Measurements from ENCODE around the gene ATF2.

The ATF2 gene

GRCh38 chr2:175076272-175076671 is 91.7 kb downstream of the ATF2 start:
- DNase-seq, result no peak

- no peak for DNase-seq
Observed at GRCh38 chr2:175074478-175074877, 93.5 kb downstream of the ATF2 start.

GRCh38 chr2:175068534-175068933 is 99.5 kb downstream of the ATF2 start:
- no peak for DNase-seq

GRCh38 chr2:175066411-175066810 is 101.6 kb downstream of the ATF2 start:
- no peak for DNase-seq

- DNase-seq, result no peak
Observed at GRCh38 chr2:175064797-175065196, 103.2 kb downstream of the ATF2 start.

DNA sequence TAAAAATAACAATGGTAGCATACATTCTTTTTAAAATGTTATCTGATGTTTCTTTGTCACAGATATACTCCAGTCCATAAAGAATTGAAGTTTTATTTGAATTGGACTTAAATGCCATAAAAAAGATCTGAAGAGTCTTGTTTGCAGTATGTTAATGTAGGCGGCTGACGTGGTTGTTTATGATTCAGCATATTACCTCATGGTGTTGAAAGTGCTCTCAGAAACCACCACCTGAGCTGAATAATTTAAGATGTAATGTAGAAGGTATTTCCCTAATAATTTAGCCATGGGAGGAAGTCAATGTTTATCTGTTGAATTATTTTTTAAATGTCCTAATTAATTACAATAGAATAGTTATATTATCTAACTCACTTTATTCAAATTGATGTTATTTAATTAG is 104.3 kb downstream of the ATF2 start:
- no peak for DNase-seq

DNA sequence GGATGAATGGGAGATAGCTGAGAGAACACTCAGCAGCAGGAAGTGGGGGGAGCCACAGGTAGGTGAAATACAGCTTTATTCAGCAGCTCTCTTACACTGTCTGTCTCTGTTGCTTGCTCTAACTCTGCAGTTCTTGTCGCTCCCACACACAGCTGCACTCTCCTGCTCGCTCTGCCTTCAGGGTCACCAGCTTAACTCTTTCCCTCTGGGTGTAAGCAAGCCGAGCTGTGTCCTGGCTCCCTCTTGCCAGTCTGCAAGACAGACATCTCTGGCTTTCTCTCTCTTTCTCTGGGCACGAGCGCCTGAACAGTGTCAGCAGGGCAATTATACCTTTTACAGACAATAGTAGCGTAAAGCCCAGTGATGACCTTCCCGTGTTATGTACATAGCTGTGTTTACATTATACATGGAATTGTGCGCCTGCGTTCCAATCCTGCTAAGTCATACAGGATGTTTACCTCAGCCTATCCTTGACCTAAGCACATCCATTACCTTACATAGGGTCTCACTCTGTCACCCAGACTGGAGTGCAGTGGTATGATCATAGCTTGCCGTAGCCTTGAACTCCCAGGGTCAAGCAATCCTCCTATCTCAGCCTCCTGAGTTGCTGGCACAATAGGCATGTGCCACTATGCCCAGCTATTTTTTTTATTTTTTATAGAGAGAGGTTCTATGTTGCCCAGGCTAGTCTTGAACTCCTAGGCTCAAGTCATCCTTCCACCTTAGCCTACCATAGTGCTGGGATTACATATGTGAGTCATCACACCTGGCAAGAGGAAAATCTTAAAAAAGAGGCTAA is 105.0 kb downstream of the ATF2 start:
- no peak for DNase-seq

- no peak for DNase-seq
Observed at GRCh38 chr2:175057078-175057685, 110.8 kb downstream of the ATF2 start.

- DNase-seq, result no peak
Observed at GRCh38 chr2:175055993-175056392, 112.0 kb downstream of the ATF2 start.

- no peak for DNase-seq
Observed at GRCh38 chr2:175054340-175054739, 113.7 kb downstream of the ATF2 start.

DNA sequence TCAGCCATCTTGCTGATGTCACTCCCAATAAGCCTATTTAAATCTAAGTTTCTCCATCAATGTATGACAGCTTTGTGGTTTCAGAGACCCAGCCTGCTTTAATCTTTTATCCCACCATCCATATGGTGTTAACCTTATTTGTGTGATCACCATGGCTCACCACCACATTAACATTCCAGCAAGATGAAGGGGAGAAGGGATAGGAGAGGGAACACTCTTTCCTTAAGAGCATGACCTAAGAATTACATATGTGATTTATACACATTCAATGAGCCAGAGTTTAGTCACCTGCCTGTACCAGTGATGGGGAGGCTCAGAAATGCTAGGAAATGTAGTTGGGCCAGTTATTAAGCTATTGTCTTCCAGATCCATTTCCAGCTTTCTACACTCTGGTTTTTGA is 118.3 kb downstream of the ATF2 start:
- DNase-seq, result no peak

GRCh38 chr2:175048275-175048674 is 119.7 kb downstream of the ATF2 start:
- no peak for DNase-seq

- DNase-seq, result no peak
Observed at GRCh38 chr2:175039490-175039889, 128.5 kb downstream of the ATF2 start.

- no peak for DNase-seq
Observed at GRCh38 chr2:175039031-175039430, 129.0 kb downstream of the ATF2 start.

- no peak for DNase-seq
Observed at GRCh38 chr2:175037941-175038340, 130.1 kb downstream of the ATF2 start.

GRCh38 chr2:175036582-175037018 is 131.4 kb downstream of the ATF2 start:
- DNase-seq, result no peak

DNA sequence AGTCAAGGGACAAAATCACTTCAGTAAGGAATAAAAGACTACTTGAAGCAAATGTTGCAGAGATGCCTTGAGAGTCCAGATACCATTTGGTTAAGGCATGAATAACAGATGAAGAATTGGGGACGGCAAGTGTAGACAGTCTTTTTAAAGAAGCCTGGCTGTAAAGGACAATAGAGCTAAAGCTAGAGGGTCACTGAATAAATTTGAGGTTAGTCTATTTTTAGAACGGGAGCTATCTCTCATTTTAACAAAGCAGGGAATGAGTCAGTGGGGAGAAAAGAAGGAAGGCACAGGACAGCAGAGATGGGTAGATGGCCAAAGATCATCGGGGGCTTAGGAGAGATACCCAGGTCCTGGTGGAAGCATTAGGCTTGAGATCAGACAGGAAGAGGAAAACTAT is 132.2 kb downstream of the ATF2 start:
- DNase-seq, result no peak

- no peak for DNase-seq
Observed at GRCh38 chr2:175034716-175035115, 133.3 kb downstream of the ATF2 start.

DNA sequence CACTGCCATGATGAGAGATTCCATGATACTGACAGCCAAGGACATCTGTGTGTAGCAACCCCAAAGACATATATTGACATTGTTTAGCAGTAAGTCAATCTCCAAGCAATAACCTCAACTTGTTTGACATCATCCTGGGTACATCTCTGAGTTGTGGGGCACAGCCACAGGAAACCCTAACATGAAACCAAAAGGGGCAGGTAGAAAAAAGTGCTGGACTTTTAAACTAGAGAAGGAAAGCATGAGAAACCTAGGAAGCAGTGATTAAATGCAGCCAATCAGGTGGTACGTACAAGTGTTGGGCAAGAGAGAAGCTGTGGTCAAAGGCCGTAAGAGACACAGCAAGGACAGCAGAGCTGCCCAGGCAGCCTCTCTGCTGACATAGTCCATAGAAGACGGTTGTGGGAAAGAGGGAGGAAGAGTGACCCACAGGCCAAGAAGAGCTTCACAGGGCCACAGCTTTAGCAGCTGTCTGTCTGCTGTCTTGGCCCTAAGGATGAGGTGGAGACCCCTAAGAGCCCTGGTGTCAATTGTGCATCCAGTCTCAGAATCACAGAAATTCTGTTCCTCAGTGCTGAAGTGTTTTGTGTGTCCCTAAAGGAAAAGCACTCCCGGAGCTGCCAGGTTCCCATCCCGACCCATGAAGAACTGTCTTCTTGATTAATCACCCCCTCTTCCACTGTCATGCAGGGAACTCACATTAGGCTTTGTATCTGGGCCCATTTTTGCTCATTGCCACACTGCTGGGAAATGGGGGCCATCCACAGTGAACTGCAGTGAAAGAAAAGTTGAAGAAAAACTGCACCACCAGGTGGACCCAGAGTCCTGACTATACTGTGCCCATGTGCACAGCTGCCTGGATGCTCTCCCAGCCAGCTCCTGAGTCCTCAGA is 137.4 kb downstream of the ATF2 start:
- no peak for DNase-seq

DNA sequence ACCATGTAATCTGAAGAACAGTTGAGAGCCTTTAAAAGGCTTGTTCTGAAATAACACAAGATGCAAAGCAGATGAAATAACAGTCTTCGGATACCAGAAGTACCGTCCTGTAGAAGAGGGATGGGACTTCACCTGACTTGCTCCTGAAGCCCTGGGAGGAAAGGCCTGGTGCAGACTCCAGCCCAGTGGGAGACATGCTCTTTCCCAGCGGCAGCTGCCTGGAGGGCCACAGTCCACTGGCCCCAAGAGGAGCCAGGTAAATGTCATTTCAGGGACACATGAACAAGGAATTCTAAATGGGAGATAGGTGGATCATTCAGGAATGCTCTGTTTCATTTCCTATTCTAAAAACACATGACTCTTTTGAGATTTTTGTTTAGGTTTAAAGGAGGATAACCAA is 140.2 kb downstream of the ATF2 start:
- DNase-seq, result no peak

GRCh38 chr2:175026385-175026784 is 141.6 kb downstream of the ATF2 start:
- no peak for DNase-seq

GRCh38 chr2:175025946-175026345 is 142.1 kb downstream of the ATF2 start:
- DNase-seq, result no peak

GRCh38 chr2:175025233-175025632 is 142.8 kb downstream of the ATF2 start:
- DNase-seq, result no peak

DNA sequence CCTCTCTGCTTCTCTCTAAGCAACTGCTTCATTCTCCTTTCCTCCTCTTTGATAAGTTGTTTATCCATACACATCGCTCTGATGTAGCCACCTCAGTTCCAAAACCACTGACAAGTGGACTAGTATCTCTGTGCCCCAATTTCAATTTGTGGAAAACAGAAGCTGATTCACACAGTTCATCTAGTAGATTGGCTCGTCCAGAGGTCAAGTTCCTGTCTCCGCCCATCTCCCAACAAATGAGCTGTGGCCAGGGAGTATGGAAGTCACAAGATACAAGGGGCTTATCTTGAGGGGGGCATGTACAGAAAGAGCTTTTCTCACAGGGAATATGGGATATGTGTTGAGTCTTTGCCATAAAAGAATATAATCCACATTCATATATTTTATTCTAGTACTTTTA is 145.1 kb downstream of the ATF2 start:
- no peak for DNase-seq

Data from CD4-positive, alpha-beta T cell treated with Interferon gamma for 1 hour (primary cell).